Endometrial microvascular endothelial cells (primary cell): ENCODE measurements around the gene CCDC68. TPM values are rescaled to one million over a fixed set of nuclear protein-coding genes. Genes with fewer than 3 reads are reported as not detected.

ENCODE experiments used
- total RNA-seq: library from RNA; depleted of rRNA; stranded (reverse); fragments of >200 nt; gene quantifications from one replicate; pipeline ENCODE4 v1.2.3, GENCODE V29; 2015; ENCODE audit errors: inconsistent ontology term

The CCDC68 gene
- total RNA-seq, 1 donor from 2014 or later, result 5.7 TPM

Other genes starting within 250 kb of the CCDC68 start
- 0.37 TPM for gene RAB27B, start 131.0 kb downstream of the CCDC68 start, total RNA-seq